HL-60/S4 treated with retinoic acid at 250 ng/mL for 4 days and 3 days (cell line): ENCODE data around the gene KTN1.

ENCODE experiments used
- in situ Hi-C: fragments of 300-500 bp; cut with MboI; formaldehyde crosslinking; loops from 2 replicates; pipeline ENCODE4 v1.7.0; 2022; ENCODE audit warnings: low sequenced_read_pairs

The KTN1 gene

GRCh38 chr14:55579724-55580469 lies at the start of gene KTN1:
KTN1 (plus strand) TSS chr14:55580207; CDS start chr14:55612049, 31,842 bp downstream.
- in situ Hi-C loops, result no loop called here

- in situ Hi-C loops, result no loop called here
These were observed 49.5 kb upstream of the KTN1 start for GRCh38 chr14:55530464-55530863.

- in situ Hi-C loops, result no loop called here
These were observed 47.2 kb upstream of the KTN1 start for GRCh38 chr14:55532645-55533344.

GRCh38 chr14:55533960-55534359 lies 46.0 kb upstream of the KTN1 start:
- in situ Hi-C loops, result no loop called here

- in situ Hi-C loops, result no loop called here
These were observed 44.3 kb upstream of the KTN1 start for GRCh38 chr14:55535516-55536203.

- in situ Hi-C loops, result no loop called here
These were observed 43.8 kb upstream of the KTN1 start for GRCh38 chr14:55536204-55536708.

GRCh38 chr14:55537782-55538181 lies 42.2 kb upstream of the KTN1 start:
- in situ Hi-C loops, result no loop called here

GRCh38 chr14:55539975-55540374 lies 40.0 kb upstream of the KTN1 start:
- in situ Hi-C loops, result no loop called here

- in situ Hi-C loops, result no loop called here
These were observed 38.9 kb upstream of the KTN1 start for GRCh38 chr14:55540847-55541773.

- in situ Hi-C loops, result no loop called here
These were observed 34.2 kb upstream of the KTN1 start for GRCh38 chr14:55545779-55546178.

- in situ Hi-C loops, result no loop called here
These were observed 33.7 kb upstream of the KTN1 start for GRCh38 chr14:55546212-55546874.

- in situ Hi-C loops, result no loop called here
These were observed 32.2 kb upstream of the KTN1 start for GRCh38 chr14:55547650-55548315.

GRCh38 chr14:55553791-55554190 lies 26.2 kb upstream of the KTN1 start:
- in situ Hi-C loops, result no loop called here

- in situ Hi-C loops, result no loop called here
These were observed 22.9 kb upstream of the KTN1 start for GRCh38 chr14:55556929-55557623.

GRCh38 chr14:55562135-55562534 lies 17.9 kb upstream of the KTN1 start:
- in situ Hi-C loops, result no loop called here

- in situ Hi-C loops, result no loop called here
These were observed 11.4 kb upstream of the KTN1 start for GRCh38 chr14:55568618-55569017.

- in situ Hi-C loops, result no loop called here
These were observed 8.7 kb upstream of the KTN1 start for GRCh38 chr14:55571125-55571889.

GRCh38 chr14:55572578-55572977 lies 7.4 kb upstream of the KTN1 start:
- in situ Hi-C loops, result no loop called here
